Measurements from ENCODE around the gene PLA2G2F. TPM values are rescaled to one million over a fixed set of nuclear protein-coding genes. Genes with fewer than 3 reads are reported as not detected.

The PLA2G2F gene
- total RNA-seq, 2 donors from 2014 or later: not detected

DNA sequence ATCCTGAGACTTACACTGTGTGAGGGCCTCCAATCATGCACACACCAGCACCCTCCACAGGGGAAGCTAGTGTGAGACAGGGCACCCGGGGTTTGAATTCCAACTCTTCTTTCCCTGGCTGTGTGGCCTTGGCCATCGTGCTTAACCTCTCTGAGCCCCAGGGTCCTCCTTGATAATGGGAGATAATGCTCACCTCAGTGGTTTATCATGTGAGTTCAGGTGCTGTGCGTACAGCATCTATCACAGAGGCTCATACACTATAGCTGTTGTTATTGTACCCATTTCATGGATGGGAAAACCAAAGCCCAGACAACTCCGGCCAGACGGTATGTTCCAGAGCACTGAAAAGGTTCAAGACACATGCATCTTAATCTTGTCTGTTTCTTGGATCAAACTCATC, 30.8 kb downstream of the PLA2G2F start:
- H3K4me3 ChIP-seq (ENCODE audit: low read length): no peak overlapping the region
- no peak overlapping the region for H3K27ac Mint-ChIP-seq
- peaks cover 4% of the 10 kb centered on the region for H3K9me3 Mint-ChIP-seq
- H3K4me3 Mint-ChIP-seq: no peak overlapping the region
- H3K4me1 ChIP-seq (ENCODE audit: control insufficient read depth, insufficient read depth, low read length): no peaks in the 10 kb centered on the region
- H3K9ac ChIP-seq (ENCODE audit: extremely low read depth, low read length, poor library complexity, severe bottlenecking): no peak overlapping the region
- H3K27me3 Mint-ChIP-seq (ENCODE audit: insufficient read depth): peaks cover 15% of the 10 kb centered on the region
- H3K36me3 Mint-ChIP-seq (ENCODE audit: low read depth): no peaks in the 10 kb centered on the region
- WGBS, 2 experiments (ENCODE audit: insufficient coverage in 1 of 2, insufficient read length in 1 of 2): 95% methylated on average over 3 to 5 of the region's 5 CpGs
- H3K36me3 ChIP-seq (ENCODE audit: control insufficient read depth, insufficient read depth, low read length): no peaks in the 10 kb centered on the region
- H3K4me1 Mint-ChIP-seq: no peaks in the 10 kb centered on the region
- TF ChIP-seq, protein P1, sequence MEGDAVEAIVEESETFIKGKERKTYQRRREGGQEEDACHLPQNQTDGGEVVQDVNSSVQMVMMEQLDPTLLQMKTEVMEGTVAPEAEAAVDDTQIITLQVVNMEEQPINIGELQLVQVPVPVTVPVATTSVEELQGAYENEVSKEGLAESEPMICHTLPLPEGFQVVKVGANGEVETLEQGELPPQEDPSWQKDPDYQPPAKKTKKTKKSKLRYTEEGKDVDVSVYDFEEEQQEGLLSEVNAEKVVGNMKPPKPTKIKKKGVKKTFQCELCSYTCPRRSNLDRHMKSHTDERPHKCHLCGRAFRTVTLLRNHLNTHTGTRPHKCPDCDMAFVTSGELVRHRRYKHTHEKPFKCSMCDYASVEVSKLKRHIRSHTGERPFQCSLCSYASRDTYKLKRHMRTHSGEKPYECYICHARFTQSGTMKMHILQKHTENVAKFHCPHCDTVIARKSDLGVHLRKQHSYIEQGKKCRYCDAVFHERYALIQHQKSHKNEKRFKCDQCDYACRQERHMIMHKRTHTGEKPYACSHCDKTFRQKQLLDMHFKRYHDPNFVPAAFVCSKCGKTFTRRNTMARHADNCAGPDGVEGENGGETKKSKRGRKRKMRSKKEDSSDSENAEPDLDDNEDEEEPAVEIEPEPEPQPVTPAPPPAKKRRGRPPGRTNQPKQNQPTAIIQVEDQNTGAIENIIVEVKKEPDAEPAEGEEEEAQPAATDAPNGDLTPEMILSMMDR (conservative IDR thresholded peaks at IDR 0.05): no peak
- no peaks in the 10 kb centered on the region for H3K27me3 ChIP-seq (ENCODE audit: control insufficient read depth, insufficient read depth, low read length, poor library complexity, severe bottlenecking)
- H3K27ac ChIP-seq (ENCODE audit: low read depth, low read length): no peak overlapping the region
- H3K9me3 ChIP-seq (ENCODE audit: control insufficient read depth, low read length): no peaks in the 10 kb centered on the region
- no peak for DNase-seq

DNA sequence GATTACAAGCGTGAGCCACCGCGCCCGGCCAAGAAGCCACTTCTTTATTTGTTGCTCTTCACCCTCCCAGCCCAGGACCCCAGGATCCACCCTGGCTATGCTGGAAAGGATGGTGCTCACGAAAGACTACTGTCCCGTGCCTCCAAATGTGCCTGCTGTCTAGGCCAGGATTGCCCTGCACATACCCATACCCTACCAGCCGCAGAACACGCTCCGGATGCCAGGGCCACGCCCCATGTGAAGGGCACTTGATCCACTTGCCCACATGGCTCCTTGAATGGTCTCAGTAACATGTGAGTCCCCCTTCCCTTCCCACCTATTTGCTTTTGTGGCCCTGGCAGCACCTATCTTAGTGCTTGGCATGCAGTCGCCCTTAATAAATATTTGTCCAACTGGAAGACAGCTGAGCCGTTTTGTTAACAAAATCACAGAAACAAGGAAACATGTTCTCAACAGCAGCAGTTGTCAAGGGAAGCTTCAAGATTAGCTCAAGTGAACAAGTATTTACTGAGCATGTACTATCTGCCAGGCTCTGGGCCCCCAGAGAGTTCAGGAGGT, 33.0 kb downstream of the PLA2G2F start:
- H3K4me3 ChIP-seq (ENCODE audit: low read length): no peak overlapping the region

DNA sequence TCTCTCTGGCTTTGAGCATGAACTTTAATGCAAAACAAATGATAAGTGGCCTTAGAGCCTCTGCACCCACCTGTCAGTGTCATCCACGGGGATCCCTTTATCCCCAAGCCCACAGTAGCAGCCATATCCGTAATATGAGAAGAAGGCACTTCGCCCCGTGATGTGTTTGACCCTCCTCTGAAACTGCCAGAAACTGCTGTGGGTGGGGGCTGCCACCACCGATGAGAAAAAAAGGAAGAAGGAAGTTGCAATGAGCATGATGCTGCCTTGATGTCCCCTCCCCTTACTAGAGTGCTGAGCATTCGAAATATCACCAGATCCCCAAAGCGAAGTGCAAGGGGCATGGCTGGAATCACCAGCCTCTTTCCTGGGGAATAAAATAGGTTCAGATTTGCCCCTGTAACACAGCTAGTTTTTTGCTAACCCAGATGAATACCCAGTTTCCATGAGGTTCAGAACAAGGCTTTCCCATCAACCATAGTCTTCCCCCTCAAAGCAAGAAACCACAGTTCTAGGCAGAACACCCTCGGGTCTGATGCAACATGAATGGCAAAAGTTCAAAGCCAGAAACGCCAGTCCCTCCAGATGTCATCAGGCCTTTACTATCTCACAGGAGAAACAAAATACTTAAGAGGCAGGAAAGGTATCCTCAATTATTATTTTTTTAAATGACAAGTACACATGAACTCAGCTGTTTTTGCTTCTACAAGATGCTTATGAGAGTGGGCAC, 36.0 kb downstream of the PLA2G2F start:
- WGBS, 2 experiments (ENCODE audit: insufficient coverage in 1 of 2, insufficient read length in 1 of 2): 73 to 87% methylated on average over 6 to 9 of the region's 9 CpGs
- no peak overlapping the region for H3K9ac ChIP-seq (ENCODE audit: extremely low read depth, low read length, poor library complexity, severe bottlenecking)
- peaks cover 18% of the 10 kb centered on the region for H3K27me3 ChIP-seq (ENCODE audit: control insufficient read depth, insufficient read depth, low read length, poor library complexity, severe bottlenecking)
- TF ChIP-seq, protein P1 (conservative IDR thresholded peaks at IDR 0.05): no peak
- no peak for DNase-seq
- H3K4me1 Mint-ChIP-seq: no peaks in the 10 kb centered on the region
- H3K27me3 Mint-ChIP-seq (ENCODE audit: insufficient read depth): peaks cover 37% of the 10 kb centered on the region
- no peaks in the 10 kb centered on the region for H3K36me3 ChIP-seq (ENCODE audit: control insufficient read depth, insufficient read depth, low read length)
- H3K9me3 ChIP-seq (ENCODE audit: control insufficient read depth, low read length): peaks cover 7% of the 10 kb centered on the region
- peaks cover 7% of the 10 kb centered on the region for H3K9me3 Mint-ChIP-seq
- no peak overlapping the region for H3K4me3 ChIP-seq (ENCODE audit: low read length)
- no peaks in the 10 kb centered on the region for H3K36me3 Mint-ChIP-seq (ENCODE audit: low read depth)
- no peak overlapping the region for H3K4me3 Mint-ChIP-seq
- H3K4me1 ChIP-seq (ENCODE audit: control insufficient read depth, insufficient read depth, low read length): no peaks in the 10 kb centered on the region
- no peak overlapping the region for H3K27ac Mint-ChIP-seq
- H3K27ac ChIP-seq (ENCODE audit: low read depth, low read length): no peak overlapping the region

More for the DNA sequence above, 33.0 kb downstream of the PLA2G2F start:
- no peaks in the 10 kb centered on the region for H3K4me1 Mint-ChIP-seq
- no peaks in the 10 kb centered on the region for H3K9me3 Mint-ChIP-seq
- Histone ChIP-seq H3K27me3 (ENCODE audit: control insufficient read depth, insufficient read depth, low read length, poor library complexity, severe bottlenecking) (peaks cover 5% of the 10 kb centered on the region), H3K9me3 (ENCODE audit: control insufficient read depth, low read length) (no peaks in the 10 kb centered on the region), H3K4me1 (ENCODE audit: control insufficient read depth, insufficient read depth, low read length) (no peaks in the 10 kb centered on the region), H3K36me3 (ENCODE audit: control insufficient read depth, insufficient read depth, low read length) (no peaks in the 10 kb centered on the region), H3K9ac (ENCODE audit: extremely low read depth, low read length, poor library complexity, severe bottlenecking) (no peak overlapping the region), H3K27ac (ENCODE audit: low read depth, low read length) (no peak overlapping the region)
- H3K27ac Mint-ChIP-seq: no peak overlapping the region
- H3K27me3 Mint-ChIP-seq (ENCODE audit: insufficient read depth): peaks cover 15% of the 10 kb centered on the region
- H3K36me3 Mint-ChIP-seq (ENCODE audit: low read depth): no peaks in the 10 kb centered on the region
- TF ChIP-seq, protein P1 (conservative IDR thresholded peaks at IDR 0.05): no peak
- no peak for DNase-seq
- H3K4me3 Mint-ChIP-seq: no peak overlapping the region
- WGBS, 2 experiments (ENCODE audit: insufficient coverage in 1 of 2, insufficient read length in 1 of 2): 92 to 93% methylated on average over 10 to 12 of the region's 12 CpGs

Data from endodermal cell (in vitro differentiated cells).